H1 (cell line): ENCODE data around the gene PELO.

Source experiments
- EP300 ChIP-seq, 2 experiments: IDR thresholded peaks; 1 replicate in 1 of 2; 2 replicates in 1 of 2; pipeline ENCODE4 v1.6.1; 2011 to 2012; ENCODE audit warnings: low read depth in 2 of 2, low read length in 2 of 2, mild to moderate bottlenecking in 2 of 2, borderline replicate concordance in 1 of 2, inconsistent platforms in 1 of 2, moderate library complexity in 1 of 2
- SP1 ChIP-seq: IDR thresholded peaks from 2 replicates; pipeline ENCODE4 v1.6.1; 2011; ENCODE audit warnings: low read depth, low read length
- TF ChIP-seq, protein P1 (sequence below), 3 experiments: IDR thresholded peaks; 1 replicate in 2 of 3; 2 replicates in 1 of 3; pipeline versions ENCODE4 v1.5.1 to v1.6.1; 2011; ENCODE audit warnings: low read length in 3 of 3, mild to moderate bottlenecking in 3 of 3, inconsistent platforms in 2 of 3, low read depth in 1 of 3, moderate library complexity in 1 of 3; ENCODE audit not compliant: insufficient read depth in 1 of 3; ENCODE audit errors: control extremely low read depth in 1 of 3

- TF ChIP-seq, protein P1, sequence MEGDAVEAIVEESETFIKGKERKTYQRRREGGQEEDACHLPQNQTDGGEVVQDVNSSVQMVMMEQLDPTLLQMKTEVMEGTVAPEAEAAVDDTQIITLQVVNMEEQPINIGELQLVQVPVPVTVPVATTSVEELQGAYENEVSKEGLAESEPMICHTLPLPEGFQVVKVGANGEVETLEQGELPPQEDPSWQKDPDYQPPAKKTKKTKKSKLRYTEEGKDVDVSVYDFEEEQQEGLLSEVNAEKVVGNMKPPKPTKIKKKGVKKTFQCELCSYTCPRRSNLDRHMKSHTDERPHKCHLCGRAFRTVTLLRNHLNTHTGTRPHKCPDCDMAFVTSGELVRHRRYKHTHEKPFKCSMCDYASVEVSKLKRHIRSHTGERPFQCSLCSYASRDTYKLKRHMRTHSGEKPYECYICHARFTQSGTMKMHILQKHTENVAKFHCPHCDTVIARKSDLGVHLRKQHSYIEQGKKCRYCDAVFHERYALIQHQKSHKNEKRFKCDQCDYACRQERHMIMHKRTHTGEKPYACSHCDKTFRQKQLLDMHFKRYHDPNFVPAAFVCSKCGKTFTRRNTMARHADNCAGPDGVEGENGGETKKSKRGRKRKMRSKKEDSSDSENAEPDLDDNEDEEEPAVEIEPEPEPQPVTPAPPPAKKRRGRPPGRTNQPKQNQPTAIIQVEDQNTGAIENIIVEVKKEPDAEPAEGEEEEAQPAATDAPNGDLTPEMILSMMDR (IDR thresholded peaks at IDR 0.05; ENCODE audit: control extremely low read depth in 1 of 3, insufficient read depth in 1 of 3, low read depth in 1 of 3, low read length in 3 of 3): no peak
- TF ChIP-seq SP1 (no peak), EP300 (IDR thresholded peaks at IDR 0.05; ENCODE audit: borderline replicate concordance in 1 of 2, low read depth in 2 of 2, low read length in 2 of 2) (no peak)
These were observed 30.1 kb downstream of the PELO start for GRCh38 chr5:52817818-52818217.
